Osteoblast (primary cell): ENCODE results near the gene CLEC9A. TPM values are rescaled to one million over a fixed set of nuclear protein-coding genes. Genes with fewer than 3 reads are reported as not detected.

ENCODE experiments used
- DNase-seq: peaks from one replicate; pipeline ENCODE4 v3.0.0; 2011; ENCODE audit warnings: low spot score, mixed read lengths; ENCODE audit not compliant: insufficient read length; ENCODE audit errors: missing footprints
- H2AFZ ChIP-seq: 2 replicates; pipeline ENCODE4 v1.6.0; 2011; ENCODE audit warnings: mild to moderate bottlenecking, low read length
- H3K27ac ChIP-seq: 2 replicates; pipeline ENCODE4 v1.5.1; 2011; ENCODE audit warnings: mild to moderate bottlenecking, low read depth, low read length, moderate library complexity
- H3K27me3 ChIP-seq: 2 replicates; pipeline ENCODE4 v1.6.0; 2012; ENCODE audit warnings: mild to moderate bottlenecking, control low read depth, inconsistent platforms, low read length, moderate library complexity; ENCODE audit not compliant: insufficient read depth
- H3K36me3 ChIP-seq: 2 replicates; pipeline ENCODE4 v1.5.1; 2011; ENCODE audit warnings: mild to moderate bottlenecking, low read length, control low read depth, moderate library complexity; ENCODE audit not compliant: insufficient read depth
- H3K4me1 ChIP-seq: 2 replicates; pipeline ENCODE4 v1.5.1; 2011; ENCODE audit warnings: mild to moderate bottlenecking, low read length, control low read depth, moderate library complexity; ENCODE audit not compliant: insufficient read depth
- H3K4me2 ChIP-seq: 2 replicates; pipeline ENCODE4 v1.6.0; 2011; ENCODE audit warnings: mild to moderate bottlenecking, low read length; ENCODE audit not compliant: insufficient read depth
- H3K4me3 ChIP-seq: fragments of 200-600 bp; sonication (generic); 3 replicates; pipeline ENCODE4 v1.5.1; 2012; ENCODE audit warnings: mild to moderate bottlenecking, low read length, inconsistent platforms; ENCODE audit not compliant: insufficient read depth
- H3K79me2 ChIP-seq: 2 replicates; pipeline ENCODE4 v1.6.0; 2012; ENCODE audit warnings: mild to moderate bottlenecking, low read length, control low read depth, inconsistent platforms; ENCODE audit not compliant: insufficient read depth
- H3K9me3 ChIP-seq: 2 replicates; pipeline ENCODE4 v1.5.1; 2011; ENCODE audit warnings: low read depth, low read length, control low read depth
- H4K20me1 ChIP-seq: 2 replicates; pipeline ENCODE4 v1.6.0; 2012; ENCODE audit warnings: mild to moderate bottlenecking, low read length, control low read depth; ENCODE audit not compliant: insufficient read depth
- CTCF ChIP-seq: IDR thresholded peaks from 2 replicates; pipeline ENCODE4 v1.5.1; 2011; ENCODE audit warnings: mild to moderate bottlenecking, low read depth, low read length, moderate library complexity; ENCODE audit errors: extremely low read depth
- total RNA-seq: library from RNA; depleted of rRNA; stranded (reverse); fragments of >200 nt; gene quantifications from 2 replicates; pipeline ENCODE4 v1.2.3, GENCODE V29; 2012

CLEC9A gene
- total RNA-seq, 1 donor: not detected

- Histone ChIP-seq H4K20me1 (no peaks in the 10 kb centered on the region), H3K79me2 (no peaks in the 10 kb centered on the region), H3K4me3 (no peak overlapping the region), H3K9me3 (no peaks in the 10 kb centered on the region), H3K4me1 (no peaks in the 10 kb centered on the region), H3K27me3 (no peaks in the 10 kb centered on the region), H3K27ac (no peak overlapping the region), H3K36me3 (no peaks in the 10 kb centered on the region), H2AFZ (no peak overlapping the region), H3K4me2 (no peak overlapping the region)
- DNase-seq: no peak
- TF ChIP-seq CTCF: no peak
These were observed 34.8 kb downstream of the CLEC9A start for GRCh38 chr12:10065241-10065640.

GRCh38 chr12:10067264-10067663 lies 36.8 kb downstream of the CLEC9A start:
- Histone ChIP-seq H2AFZ (no peak overlapping the region), H3K4me2 (no peak overlapping the region), H3K27ac (no peak overlapping the region), H3K9me3 (no peaks in the 10 kb centered on the region), H3K4me3 (no peak overlapping the region), H4K20me1 (no peaks in the 10 kb centered on the region), H3K27me3 (no peaks in the 10 kb centered on the region), H3K4me1 (no peaks in the 10 kb centered on the region), H3K36me3 (no peaks in the 10 kb centered on the region), H3K79me2 (no peaks in the 10 kb centered on the region)
- no peak for DNase-seq
- no peak for TF ChIP-seq CTCF

GRCh38 chr12:10067942-10068341 lies 37.5 kb downstream of the CLEC9A start:
- no peaks in the 10 kb centered on the region for H3K36me3 ChIP-seq
- H3K27me3 ChIP-seq: no peaks in the 10 kb centered on the region
- no peak for DNase-seq
- H3K79me2 ChIP-seq: no peaks in the 10 kb centered on the region
- H3K4me1 ChIP-seq: no peaks in the 10 kb centered on the region
- H4K20me1 ChIP-seq: no peaks in the 10 kb centered on the region
- no peak for TF ChIP-seq CTCF
- H3K4me2 ChIP-seq: no peak overlapping the region
- H3K27ac ChIP-seq: no peak overlapping the region
- H2AFZ ChIP-seq: no peak overlapping the region
- no peaks in the 10 kb centered on the region for H3K9me3 ChIP-seq
- H3K4me3 ChIP-seq: no peak overlapping the region

- DNase-seq: no peak
- no peak overlapping the region for H3K4me3 ChIP-seq
- no peak overlapping the region for H3K27ac ChIP-seq
- H2AFZ ChIP-seq: no peak overlapping the region
- no peaks in the 10 kb centered on the region for H3K9me3 ChIP-seq
- H3K4me1 ChIP-seq: no peaks in the 10 kb centered on the region
- H3K27me3 ChIP-seq: no peaks in the 10 kb centered on the region
- H3K4me2 ChIP-seq: no peak overlapping the region
- H4K20me1 ChIP-seq: no peaks in the 10 kb centered on the region
- H3K36me3 ChIP-seq: no peaks in the 10 kb centered on the region
- H3K79me2 ChIP-seq: no peaks in the 10 kb centered on the region
- no peak for TF ChIP-seq CTCF
These were observed 38.2 kb downstream of the CLEC9A start for GRCh38 chr12:10068644-10069043.
